Ishikawa (cell line): ENCODE results near the gene FBXO36.

Experiments
- EP300 ChIP-seq: IDR thresholded peaks from 2 replicates; pipeline ENCODE4 v1.6.1; 2012; ENCODE audit warnings: borderline replicate concordance
- MAX ChIP-seq: IDR thresholded peaks from 2 replicates; pipeline ENCODE4 v1.6.1; 2012

- TF ChIP-seq EP300 (no peak), MAX (no peak)
These were observed 75.3 kb downstream of the FBXO36 start for GRCh38 chr2:229997565-229997964.
